H9 (cell line): ENCODE results near the gene RPL18. TPM values are rescaled to one million over a fixed set of nuclear protein-coding genes. Genes with fewer than 3 reads are reported as not detected.

Experiments
- DNase-seq: peaks from one replicate; pipeline ENCODE4 v3.0.0-alpha.2; 2017
- H2AFZ ChIP-seq: one replicate; pipeline ENCODE4 v1.6.1; 2013; ENCODE audit warnings: mild to moderate bottlenecking, low read length, control low read depth, moderate library complexity
- H2AK5ac ChIP-seq: 2 replicates; pipeline ENCODE4 v1.6.1; 2013; ENCODE audit warnings: low read length, control low read depth, mixed read lengths; ENCODE audit not compliant: insufficient read length
- H2BK120ac ChIP-seq: one replicate; pipeline ENCODE4 v1.6.1; 2013; ENCODE audit warnings: low read depth, mild to moderate bottlenecking, low read length, control low read depth, inconsistent platforms; ENCODE audit not compliant: poor library complexity, severe bottlenecking
- H2BK12ac ChIP-seq: 2 replicates; pipeline ENCODE4 v1.6.1; 2013; ENCODE audit warnings: low read length, control low read depth, mixed read lengths, low read depth; ENCODE audit not compliant: insufficient read length
- H2BK15ac ChIP-seq: 2 replicates; pipeline ENCODE4 v1.6.1; 2013; ENCODE audit warnings: low read depth, low read length, control low read depth
- H2BK20ac ChIP-seq: one replicate; pipeline ENCODE4 v1.6.1; 2013; ENCODE audit warnings: low read depth, mild to moderate bottlenecking, low read length, control low read depth, inconsistent platforms; ENCODE audit not compliant: poor library complexity, severe bottlenecking
- H2BK5ac ChIP-seq: 2 replicates; pipeline ENCODE4 v1.6.1; 2013; ENCODE audit warnings: low read length, control low read depth, mixed read lengths; ENCODE audit not compliant: insufficient read length
- H3K14ac ChIP-seq: 2 replicates; pipeline ENCODE4 v1.6.1; 2013; ENCODE audit warnings: low read length, control low read depth; ENCODE audit not compliant: insufficient read depth
- H3K18ac ChIP-seq: 2 replicates; pipeline ENCODE4 v1.6.1; 2013; ENCODE audit warnings: low read depth, mild to moderate bottlenecking, mixed read lengths, low read length, control low read depth; ENCODE audit not compliant: insufficient read length
- H3K23ac ChIP-seq: 2 replicates; pipeline ENCODE4 v1.6.1; 2013; ENCODE audit warnings: low read length, control low read depth, mixed read lengths, low read depth; ENCODE audit not compliant: insufficient read length
- H3K23me2 ChIP-seq: 2 replicates; pipeline ENCODE4 v1.6.1; 2013; ENCODE audit warnings: low read depth, mild to moderate bottlenecking, mixed read lengths, low read length, control low read depth; ENCODE audit not compliant: insufficient read length, poor library complexity, severe bottlenecking
- H3K27ac ChIP-seq: 2 replicates; pipeline ENCODE4 v1.5.1; 2013; ENCODE audit warnings: low read length, control low read depth, mixed read lengths, low read depth; ENCODE audit not compliant: insufficient read length
- H3K27me3 ChIP-seq: 2 replicates; pipeline ENCODE4 v1.6.1; 2013; ENCODE audit warnings: low read length, control low read depth, inconsistent platforms; ENCODE audit not compliant: insufficient read depth
- H3K4ac ChIP-seq: 2 replicates; pipeline ENCODE4 v1.6.1; 2013; ENCODE audit warnings: low read depth, mild to moderate bottlenecking, control low read depth, inconsistent platforms, low read length, moderate library complexity
- H3K4me1 ChIP-seq: 2 replicates; pipeline ENCODE4 v1.6.1; 2013; ENCODE audit warnings: low read length, control low read depth, inconsistent platforms; ENCODE audit not compliant: insufficient read depth
- H3K4me2 ChIP-seq: 2 replicates; pipeline ENCODE4 v1.6.1; 2013; ENCODE audit warnings: low read length, control low read depth, mixed read lengths; ENCODE audit not compliant: insufficient read length, insufficient read depth
- H3K56ac ChIP-seq: 2 replicates; pipeline ENCODE4 v1.6.1; 2013; ENCODE audit warnings: low read depth, mild to moderate bottlenecking, mixed read lengths, low read length, control low read depth; ENCODE audit not compliant: insufficient read length
- H3K79me1 ChIP-seq: 2 replicates; pipeline ENCODE4 v1.6.1; 2013; ENCODE audit warnings: low read depth, mild to moderate bottlenecking, moderate library complexity, low read length, control low read depth, inconsistent platforms; ENCODE audit not compliant: insufficient read depth, poor library complexity, severe bottlenecking
- H3K79me2 ChIP-seq: 2 replicates; pipeline ENCODE4 v1.6.1; 2013; ENCODE audit warnings: low read length, control low read depth, inconsistent platforms; ENCODE audit not compliant: insufficient read depth
- H3K9ac ChIP-seq: 2 replicates; pipeline ENCODE4 v1.6.1; 2013; ENCODE audit warnings: low read length, control low read depth, mixed read lengths; ENCODE audit not compliant: insufficient read length; ENCODE audit errors: extremely low read depth
- H3K9me3 ChIP-seq: one replicate; pipeline ENCODE4 v1.6.1; 2013; ENCODE audit warnings: low read depth, low read length, inconsistent platforms; ENCODE audit not compliant: control insufficient read depth
- H3T11ph ChIP-seq: one replicate; pipeline ENCODE4 v1.6.1; 2013; ENCODE audit warnings: mild to moderate bottlenecking, low read length, control low read depth, inconsistent platforms
- H4K20me1 ChIP-seq: one replicate; pipeline ENCODE4 v1.6.1; 2013; ENCODE audit not compliant: control insufficient read depth, insufficient read length, insufficient read depth
- H4K5ac ChIP-seq: 2 replicates; pipeline ENCODE4 v1.6.1; 2013; ENCODE audit warnings: low read depth, mild to moderate bottlenecking, mixed read lengths, low read length, control low read depth; ENCODE audit not compliant: insufficient read length
- H4K8ac ChIP-seq: replicated peaks from 2 replicates; pipeline ENCODE4 v1.6.1; 2013; ENCODE audit warnings: low read length, control low read depth, mixed read lengths, low read depth; ENCODE audit not compliant: insufficient read length
- H4K91ac ChIP-seq: 2 replicates; pipeline ENCODE4 v1.6.1; 2013; ENCODE audit warnings: low read depth, mild to moderate bottlenecking, moderate library complexity, mixed read lengths, low read length, control low read depth; ENCODE audit not compliant: insufficient read length
- H3K27ac Mint-ChIP-seq, 3 experiments: 2 replicates in 2 of 3; 3 replicates in 1 of 3; pipeline ENCODE4 v1.8.0; 2020 to 2021; ENCODE audit warnings: mixed read lengths in 3 of 3, mild to moderate bottlenecking in 1 of 3, moderate library complexity in 1 of 3
- H3K27me3 Mint-ChIP-seq: 2 replicates; pipeline ENCODE4 v1.8.0; 2021; ENCODE audit warnings: low read depth, mild to moderate bottlenecking, moderate library complexity, mixed read lengths
- H3K36me3 Mint-ChIP-seq, 3 experiments: 2 replicates in 2 of 3; 3 replicates in 1 of 3; pipeline ENCODE4 v1.8.0; 2020 to 2021; ENCODE audit warnings: low read depth in 3 of 3, mixed read lengths in 3 of 3; ENCODE audit not compliant: insufficient read depth in 1 of 3
- H3K4me1 Mint-ChIP-seq, 2 experiments: 2 replicates each; pipeline ENCODE4 v1.8.0; 2020; ENCODE audit warnings: mixed read lengths in 2 of 2
- H3K4me3 Mint-ChIP-seq, 2 experiments: 2 replicates in 1 of 2; 3 replicates in 1 of 2; pipeline ENCODE4 v1.8.0; 2020 to 2021; ENCODE audit warnings: mild to moderate bottlenecking in 2 of 2, mixed read lengths in 2 of 2, moderate library complexity in 1 of 2
- H3K9me3 Mint-ChIP-seq, 2 experiments: 2 replicates in 1 of 2; 3 replicates in 1 of 2; pipeline ENCODE4 v1.8.0; 2020; ENCODE audit warnings: mild to moderate bottlenecking in 2 of 2, mixed read lengths in 2 of 2, moderate library complexity in 1 of 2
- CTCF ChIP-seq: fragments of 200-600 bp; sonication (generic); conservative IDR thresholded peaks from 3 replicates; pipeline ENCODE4 v1.8.0; 2021; ENCODE audit warnings: antibody characterized with exemption, mild to moderate bottlenecking
- WGBS: extraction: QIAGEN DNeasy Blood & Tissue Kit; methylation state at CpG from one replicate; pipeline ENCODE4 v1.1.7; 2013; ENCODE audit warnings: missing lambda C conversion rate, low lambda C conversion rate, mixed read lengths; ENCODE audit not compliant: insufficient read length; ENCODE audit errors: extremely low coverage; 5-methylcytosine and 5-hydroxymethylcytosine counted together
- total RNA-seq: library from RNA; stranded (reverse); gene quantifications from 2 replicates; pipeline ENCODE4 v1.2.1, GENCODE V29; 2021

The RPL18 gene
- total RNA-seq, 1 experiment from 2014 or later = 1,855 TPM

GRCh38 chr19:48665786-48666185 lies 46.8 kb upstream of the RPL18 start:
- H2BK20ac ChIP-seq = no peak overlapping the region
- no peak overlapping the region for H2AK5ac ChIP-seq
- no CpG with 5 or more reads among the region's 6 CpGs for WGBS
- H3K9ac ChIP-seq = no peak overlapping the region
- H2BK12ac ChIP-seq = no peak overlapping the region
- H3K36me3 Mint-ChIP-seq = peaks cover 0 to 12% (median 10%) of the 10 kb centered on the region in 3 experiments; a peak in 6 of 7 replicates
- H2BK120ac ChIP-seq = no peak overlapping the region
- H3K27me3 ChIP-seq = no peaks in the 10 kb centered on the region
- H2BK5ac ChIP-seq = no peak overlapping the region
- no peaks in the 10 kb centered on the region for H3K4me1 ChIP-seq
- no peak overlapping the region for H3K4ac ChIP-seq
- no peak overlapping the region for H3K27ac ChIP-seq
- H2AFZ ChIP-seq = no peak overlapping the region
- H3K79me2 ChIP-seq = no peaks in the 10 kb centered on the region
- H3K9me3 Mint-ChIP-seq = peaks cover 11 to 16% of the 10 kb centered on the region in 2 experiments
- no peaks in the 10 kb centered on the region for H3K23me2 ChIP-seq
- no peak overlapping the region; a peak in 1 of 5 replicates for H3K4me3 Mint-ChIP-seq
- H3K18ac ChIP-seq = no peak overlapping the region
- DNase-seq = no peak
- no peaks in the 10 kb centered on the region for H3K9me3 ChIP-seq
- no peak overlapping the region for H4K8ac ChIP-seq
- peaks cover 7% of the 10 kb centered on the region for H3K27me3 Mint-ChIP-seq
- H3K4me1 Mint-ChIP-seq = 0 out of 4 replicates have a peak, but pooled peaks cover 0 to 6% of the 10 kb centered on the region in 2 experiments
- H4K91ac ChIP-seq = no peak overlapping the region
- TF ChIP-seq CTCF = no peak
- H3K27ac Mint-ChIP-seq = peak overlapping the region in 1 of 3 experiments; percentile 29; a peak in 1 of 7 replicates
- no peaks in the 10 kb centered on the region for H3K79me1 ChIP-seq
- H3T11ph ChIP-seq = no peak overlapping the region
- H4K5ac ChIP-seq = no peak overlapping the region
- H3K23ac ChIP-seq = no peak overlapping the region
- no peak overlapping the region for H3K14ac ChIP-seq
- no peak overlapping the region for H3K4me2 ChIP-seq
- no peak overlapping the region for H3K56ac ChIP-seq
- no peak overlapping the region for H2BK15ac ChIP-seq
- H4K20me1 ChIP-seq = peaks cover 2% of the 10 kb centered on the region
